ENCODE results near the gene ZNF526. TPM values are rescaled to one million over a fixed set of nuclear protein-coding genes. Genes with fewer than 3 reads are reported as not detected.

The ZNF526 gene
- total and polyA plus RNA-seq, 9 of the 15 experiments (the other 6 are each of a cell fraction or from before 2014, with no cell fraction given), result 1.3 to 17.9 (median 6.2) TPM

DNA sequence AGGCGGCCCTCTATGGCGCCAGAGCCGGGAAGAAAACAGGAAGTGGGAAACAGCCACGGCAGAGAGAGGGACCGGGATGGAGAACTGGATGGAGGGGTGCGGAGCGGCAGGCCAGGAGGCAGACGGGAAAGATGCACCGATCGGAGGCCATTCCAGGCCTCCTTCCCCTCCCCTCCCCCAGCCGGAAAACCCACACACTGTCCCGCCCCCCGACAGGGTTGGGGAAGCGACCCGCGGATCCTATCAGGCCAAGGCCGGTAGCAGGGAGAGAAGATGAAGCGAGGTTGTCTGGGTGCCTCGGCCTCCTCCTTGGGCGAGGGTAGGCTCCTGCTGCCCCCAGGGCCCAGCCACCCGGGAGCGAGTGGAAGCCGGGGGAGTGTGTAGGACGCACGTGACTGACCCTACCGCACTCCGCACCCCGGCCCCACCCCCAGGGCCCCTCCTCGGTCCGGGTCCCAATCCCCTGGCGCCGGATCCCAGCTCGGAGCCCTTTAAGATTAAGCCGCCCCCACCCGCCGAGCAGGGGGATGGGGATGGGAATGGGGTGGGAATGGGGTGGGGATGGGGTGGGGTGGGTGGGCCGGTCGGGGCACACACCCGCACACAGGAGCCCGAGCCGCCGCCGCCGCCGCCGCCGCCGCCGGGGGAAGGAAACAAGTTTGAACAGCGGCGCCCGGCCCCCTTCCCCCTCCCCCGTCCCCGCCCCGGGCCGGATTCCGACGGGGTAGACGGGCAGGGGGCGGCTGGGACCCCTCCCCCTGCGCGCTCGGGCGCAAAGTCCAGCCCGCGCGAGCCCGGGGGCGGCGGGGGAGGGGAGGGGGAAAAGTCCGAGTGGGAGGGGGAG lies 33.4 kb downstream of the ZNF526 start (continued):
- TF ChIP-seq, protein P1, sequence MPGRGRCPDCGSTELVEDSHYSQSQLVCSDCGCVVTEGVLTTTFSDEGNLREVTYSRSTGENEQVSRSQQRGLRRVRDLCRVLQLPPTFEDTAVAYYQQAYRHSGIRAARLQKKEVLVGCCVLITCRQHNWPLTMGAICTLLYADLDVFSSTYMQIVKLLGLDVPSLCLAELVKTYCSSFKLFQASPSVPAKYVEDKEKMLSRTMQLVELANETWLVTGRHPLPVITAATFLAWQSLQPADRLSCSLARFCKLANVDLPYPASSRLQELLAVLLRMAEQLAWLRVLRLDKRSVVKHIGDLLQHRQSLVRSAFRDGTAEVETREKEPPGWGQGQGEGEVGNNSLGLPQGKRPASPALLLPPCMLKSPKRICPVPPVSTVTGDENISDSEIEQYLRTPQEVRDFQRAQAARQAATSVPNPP (IDR thresholded peaks at IDR 0.05; ENCODE audit: borderline replicate concordance, insufficient read depth, insufficient read length), result no peak
- TF ChIP-seq, protein P2, sequence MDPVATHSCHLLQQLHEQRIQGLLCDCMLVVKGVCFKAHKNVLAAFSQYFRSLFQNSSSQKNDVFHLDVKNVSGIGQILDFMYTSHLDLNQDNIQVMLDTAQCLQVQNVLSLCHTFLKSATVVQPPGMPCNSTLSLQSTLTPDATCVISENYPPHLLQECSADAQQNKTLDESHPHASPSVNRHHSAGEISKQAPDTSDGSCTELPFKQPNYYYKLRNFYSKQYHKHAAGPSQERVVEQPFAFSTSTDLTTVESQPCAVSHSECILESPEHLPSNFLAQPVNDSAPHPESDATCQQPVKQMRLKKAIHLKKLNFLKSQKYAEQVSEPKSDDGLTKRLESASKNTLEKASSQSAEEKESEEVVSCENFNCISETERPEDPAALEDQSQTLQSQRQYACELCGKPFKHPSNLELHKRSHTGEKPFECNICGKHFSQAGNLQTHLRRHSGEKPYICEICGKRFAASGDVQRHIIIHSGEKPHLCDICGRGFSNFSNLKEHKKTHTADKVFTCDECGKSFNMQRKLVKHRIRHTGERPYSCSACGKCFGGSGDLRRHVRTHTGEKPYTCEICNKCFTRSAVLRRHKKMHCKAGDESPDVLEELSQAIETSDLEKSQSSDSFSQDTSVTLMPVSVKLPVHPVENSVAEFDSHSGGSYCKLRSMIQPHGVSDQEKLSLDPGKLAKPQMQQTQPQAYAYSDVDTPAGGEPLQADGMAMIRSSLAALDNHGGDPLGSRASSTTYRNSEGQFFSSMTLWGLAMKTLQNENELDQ (CRISPR knock-in tag; IDR thresholded peaks at IDR 0.05; ENCODE audit: borderline replicate concordance), result no peak
- no peak for TF ChIP-seq BRCA1 (IDR thresholded peaks at IDR 0.05)
- TF ChIP-seq BRCA1 (CRISPR knock-in tag; IDR thresholded peaks at IDR 0.05), result no peak
- no peak for TF ChIP-seq ZC3H11A (IDR thresholded peaks at IDR 0.05; ENCODE audit: low read depth, low read length)
- TF ChIP-seq NELFE (IDR thresholded peaks at IDR 0.05; ENCODE audit: insufficient read depth, insufficient read length), result no peak
- TF ChIP-seq ETV1 (tag; conservative IDR thresholded peaks at IDR 0.05; ENCODE audit: low read depth), result peak; percentile 75
- TF ChIP-seq ZBTB1 (CRISPR knock-in tag; IDR thresholded peaks at IDR 0.05; ENCODE audit: borderline replicate concordance, low read depth), result no peak
- no peak for TF ChIP-seq FOS (IDR thresholded peaks at IDR 0.05; ENCODE audit: extremely low read depth, insufficient read length)
- no peak for TF ChIP-seq CBFA2T3 (IDR thresholded peaks at IDR 0.05)

Measured in K562 (cell line).